SK-N-SH treated with all-trans-retinoic acid at 6 μM for 48 hours (cell line): Measurements from ENCODE around the gene ICAM5.
A peak's percentile ranks its signal among the peaks of the same experiment; 100 is the strongest.

ENCODE experiments used
- ATAC-seq: fragments of 200-7000 bp; cut with Tn5 transposase; 3 replicates; pipeline ENCODE4 v1.9.1; 2020; ENCODE audit warnings: mild to moderate bottlenecking, moderate library complexity
- BACH2 ChIP-seq: fragments of 250-450 bp; sonication (Bioruptor Pico); IDR thresholded peaks from 2 replicates; pipeline ENCODE4 v1.9.0; 2021; ENCODE audit warnings: mild to moderate bottlenecking, borderline replicate concordance
- CSDC2 ChIP-seq: fragments of 250-450 bp; sonication (Bioruptor Pico); IDR thresholded peaks from 2 replicates; pipeline ENCODE4 v1.5.0; 2020; ENCODE audit warnings: mild to moderate bottlenecking, moderate library complexity
- ISL1 ChIP-seq: fragments of 250-450 bp; sonication (Bioruptor Pico); IDR thresholded peaks from 2 replicates; pipeline ENCODE4 v2.1.2; 2022; ENCODE audit warnings: mild to moderate bottlenecking, moderate library complexity
- PPARA ChIP-seq: fragments of 250-450 bp; sonication (Bioruptor Pico); IDR thresholded peaks from 2 replicates; pipeline ENCODE4 v1.5.0; 2020; ENCODE audit warnings: mild to moderate bottlenecking, borderline replicate concordance
- SNAI2 ChIP-seq: fragments of 250-450 bp; sonication (Bioruptor Pico); IDR thresholded peaks from 2 replicates; pipeline ENCODE4 v1.5.0; 2020; ENCODE audit warnings: mild to moderate bottlenecking, moderate library complexity
- TOX ChIP-seq: fragments of 250-450 bp; sonication (Bioruptor Pico); IDR thresholded peaks from 2 replicates; pipeline ENCODE4 v1.8.0; 2021; ENCODE audit warnings: mild to moderate bottlenecking, moderate library complexity, borderline replicate concordance
- ZNF70 ChIP-seq: fragments of 450-650 bp; formaldehyde crosslinking; IDR thresholded peaks from 2 replicates; pipeline ENCODE4 v1.5.0; 2020; ENCODE audit warnings: mild to moderate bottlenecking, moderate library complexity
- ZNF8 ChIP-seq: fragments of 450-650 bp; formaldehyde crosslinking; IDR thresholded peaks from 2 replicates; pipeline ENCODE4 v1.5.0; 2020; ENCODE audit warnings: mild to moderate bottlenecking, moderate library complexity
- TF ChIP-seq, protein P1 (sequence below): fragments of 250-450 bp; sonication (Bioruptor Pico); IDR thresholded peaks from 2 replicates; pipeline ENCODE4 v1.8.0; 2021; ENCODE audit warnings: low read depth, mild to moderate bottlenecking, moderate library complexity, borderline replicate concordance
- TF ChIP-seq, protein P2 (sequence below): fragments of 250-450 bp; sonication (Bioruptor Pico); IDR thresholded peaks from 2 replicates; pipeline ENCODE4 v1.8.0; 2020; ENCODE audit warnings: mild to moderate bottlenecking, moderate library complexity, borderline replicate concordance
- TF ChIP-seq, protein P3 (sequence below): fragments of 250-450 bp; sonication (Bioruptor Pico); IDR thresholded peaks from 2 replicates; pipeline ENCODE4 v1.5.0; 2020; ENCODE audit warnings: mild to moderate bottlenecking, moderate library complexity

ICAM5 gene

GRCh38 chr19:10343495-10343894 is 53.7 kb downstream of the ICAM5 start:
- no peak for TF ChIP-seq ZNF8 (CRISPR knock-in tag)
- TF ChIP-seq ZNF70: no peak
- no peak for TF ChIP-seq TOX (CRISPR knock-in tag)
- no peak for TF ChIP-seq ISL1
- TF ChIP-seq, protein P1, sequence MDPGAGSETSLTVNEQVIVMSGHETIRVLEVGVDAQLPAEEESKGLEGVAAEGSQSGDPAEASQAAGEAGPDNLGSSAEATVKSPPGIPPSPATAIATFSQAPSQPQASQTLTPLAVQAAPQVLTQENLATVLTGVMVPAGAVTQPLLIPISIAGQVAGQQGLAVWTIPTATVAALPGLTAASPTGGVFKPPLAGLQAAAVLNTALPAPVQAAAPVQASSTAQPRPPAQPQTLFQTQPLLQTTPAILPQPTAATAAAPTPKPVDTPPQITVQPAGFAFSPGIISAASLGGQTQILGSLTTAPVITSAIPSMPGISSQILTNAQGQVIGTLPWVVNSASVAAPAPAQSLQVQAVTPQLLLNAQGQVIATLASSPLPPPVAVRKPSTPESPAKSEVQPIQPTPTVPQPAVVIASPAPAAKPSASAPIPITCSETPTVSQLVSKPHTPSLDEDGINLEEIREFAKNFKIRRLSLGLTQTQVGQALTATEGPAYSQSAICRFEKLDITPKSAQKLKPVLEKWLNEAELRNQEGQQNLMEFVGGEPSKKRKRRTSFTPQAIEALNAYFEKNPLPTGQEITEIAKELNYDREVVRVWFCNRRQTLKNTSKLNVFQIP (CRISPR knock-in tag): no peak
- TF ChIP-seq, protein P2, sequence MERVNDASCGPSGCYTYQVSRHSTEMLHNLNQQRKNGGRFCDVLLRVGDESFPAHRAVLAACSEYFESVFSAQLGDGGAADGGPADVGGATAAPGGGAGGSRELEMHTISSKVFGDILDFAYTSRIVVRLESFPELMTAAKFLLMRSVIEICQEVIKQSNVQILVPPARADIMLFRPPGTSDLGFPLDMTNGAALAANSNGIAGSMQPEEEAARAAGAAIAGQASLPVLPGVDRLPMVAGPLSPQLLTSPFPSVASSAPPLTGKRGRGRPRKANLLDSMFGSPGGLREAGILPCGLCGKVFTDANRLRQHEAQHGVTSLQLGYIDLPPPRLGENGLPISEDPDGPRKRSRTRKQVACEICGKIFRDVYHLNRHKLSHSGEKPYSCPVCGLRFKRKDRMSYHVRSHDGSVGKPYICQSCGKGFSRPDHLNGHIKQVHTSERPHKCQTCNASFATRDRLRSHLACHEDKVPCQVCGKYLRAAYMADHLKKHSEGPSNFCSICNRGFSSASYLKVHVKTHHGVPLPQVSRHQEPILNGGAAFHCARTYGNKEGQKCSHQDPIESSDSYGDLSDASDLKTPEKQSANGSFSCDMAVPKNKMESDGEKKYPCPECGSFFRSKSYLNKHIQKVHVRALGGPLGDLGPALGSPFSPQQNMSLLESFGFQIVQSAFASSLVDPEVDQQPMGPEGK (CRISPR knock-in tag): no peak

DNA sequence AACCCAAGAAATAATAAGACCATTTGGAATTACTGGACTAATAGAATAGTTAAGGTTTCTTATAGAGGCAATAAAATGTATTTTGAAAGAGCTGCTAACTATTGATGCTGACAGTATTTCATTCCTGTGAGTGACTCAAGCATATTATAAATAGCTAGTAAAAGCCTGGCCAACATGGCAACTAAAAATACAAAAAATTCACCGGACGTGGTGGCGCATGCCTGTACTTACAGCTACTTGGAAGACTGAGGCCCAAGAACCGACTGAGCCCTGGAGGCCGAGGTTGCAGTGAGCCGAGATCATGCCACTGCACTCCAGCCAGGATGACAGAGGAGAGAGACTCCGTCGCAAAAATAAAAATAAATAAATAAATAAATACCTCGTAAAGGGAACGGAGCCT is 55.0 kb downstream of the ICAM5 start:
- TF ChIP-seq, protein P3, sequence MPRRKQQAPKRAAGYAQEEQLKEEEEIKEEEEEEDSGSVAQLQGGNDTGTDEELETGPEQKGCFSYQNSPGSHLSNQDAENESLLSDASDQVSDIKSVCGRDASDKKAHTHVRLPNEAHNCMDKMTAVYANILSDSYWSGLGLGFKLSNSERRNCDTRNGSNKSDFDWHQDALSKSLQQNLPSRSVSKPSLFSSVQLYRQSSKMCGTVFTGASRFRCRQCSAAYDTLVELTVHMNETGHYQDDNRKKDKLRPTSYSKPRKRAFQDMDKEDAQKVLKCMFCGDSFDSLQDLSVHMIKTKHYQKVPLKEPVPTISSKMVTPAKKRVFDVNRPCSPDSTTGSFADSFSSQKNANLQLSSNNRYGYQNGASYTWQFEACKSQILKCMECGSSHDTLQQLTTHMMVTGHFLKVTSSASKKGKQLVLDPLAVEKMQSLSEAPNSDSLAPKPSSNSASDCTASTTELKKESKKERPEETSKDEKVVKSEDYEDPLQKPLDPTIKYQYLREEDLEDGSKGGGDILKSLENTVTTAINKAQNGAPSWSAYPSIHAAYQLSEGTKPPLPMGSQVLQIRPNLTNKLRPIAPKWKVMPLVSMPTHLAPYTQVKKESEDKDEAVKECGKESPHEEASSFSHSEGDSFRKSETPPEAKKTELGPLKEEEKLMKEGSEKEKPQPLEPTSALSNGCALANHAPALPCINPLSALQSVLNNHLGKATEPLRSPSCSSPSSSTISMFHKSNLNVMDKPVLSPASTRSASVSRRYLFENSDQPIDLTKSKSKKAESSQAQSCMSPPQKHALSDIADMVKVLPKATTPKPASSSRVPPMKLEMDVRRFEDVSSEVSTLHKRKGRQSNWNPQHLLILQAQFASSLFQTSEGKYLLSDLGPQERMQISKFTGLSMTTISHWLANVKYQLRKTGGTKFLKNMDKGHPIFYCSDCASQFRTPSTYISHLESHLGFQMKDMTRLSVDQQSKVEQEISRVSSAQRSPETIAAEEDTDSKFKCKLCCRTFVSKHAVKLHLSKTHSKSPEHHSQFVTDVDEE (CRISPR knock-in tag): no peak
- TF ChIP-seq BACH2 (CRISPR knock-in tag) (no peak), PPARA (no peak), SNAI2 (CRISPR knock-in tag) (no peak), ISL1 (no peak), CSDC2 (CRISPR knock-in tag) (no peak), ZNF70 (no peak)
- peak; percentile 59 for ATAC-seq

More at GRCh38 chr19:10343495-10343894, 53.7 kb downstream of the ICAM5 start:
- no peak for ATAC-seq
